Measurements from ENCODE around the gene FUZ. TPM values are rescaled to one million over a fixed set of nuclear protein-coding genes. Genes with fewer than 3 reads are reported as not detected.

Gene FUZ
- total RNA-seq, 1 experiment from 2014 or later: 1.1 TPM

- DNase-seq (ENCODE audit: low read depth, low spot score): no peak
- H3K27me3 ChIP-seq (ENCODE audit: insufficient read depth, low read length): no peaks in the 10 kb centered on the region
- POLR2A ChIA-PET: no interaction called here
- CTCF ChIA-PET: no interaction called here
- intact Hi-C loops (cut with micrococcal nuclease): no loop called here
- no peak overlapping the region for H3K27ac ChIP-seq (ENCODE audit: low read depth, low read length)
- no peak for ATAC-seq
- H3K4me2 ChIP-seq (ENCODE audit: low read length): no peak overlapping the region
- H3K9ac ChIP-seq (ENCODE audit: low read length): no peak overlapping the region
- no peak overlapping the region for H3K4me3 ChIP-seq (replicated peaks in 1 of 2; ENCODE audit: low read depth in 1 of 2, low read length in 2 of 2)
- RAD21 ChIA-PET (ENCODE audit: low non-redundant PET in 1 of 2, low total read pairs in 2 of 2, uncharacterized antibody in 2 of 2, unreplicated experiment in 2 of 2): no interaction called here
- no peaks in the 10 kb centered on the region for H3K4me1 ChIP-seq (ENCODE audit: control insufficient read depth in 1 of 2, insufficient read depth in 2 of 2, low read length in 2 of 2)
- H3K79me2 ChIP-seq (ENCODE audit: insufficient read depth, low read length): peaks cover 20% of the 10 kb centered on the region
- H3K36me3 ChIP-seq (ENCODE audit: control insufficient read depth in 1 of 2, insufficient read depth in 2 of 2, low read length in 2 of 2): peaks cover 15 to 32% of the 10 kb centered on the region in 2 experiments; a peak in 3 of 4 replicates
- no peak overlapping the region for H2AFZ ChIP-seq (ENCODE audit: low read depth, low read length, poor library complexity, severe bottlenecking)
- H4K20me1 ChIP-seq (ENCODE audit: insufficient read depth): no peaks in the 10 kb centered on the region
- H3K9me2 ChIP-seq (ENCODE audit: insufficient read depth): no peaks in the 10 kb centered on the region
- BruUV-seq (replicated peaks): no TSS peak
- no peaks in the 10 kb centered on the region for H3K9me3 ChIP-seq (ENCODE audit: control insufficient read depth in 1 of 2, insufficient read depth in 1 of 2, low read depth in 1 of 2, low read length in 2 of 2)
- TF ChIP-seq EZH2 (IDR thresholded peaks at IDR 0.05) (no peak), SIN3A (IDR thresholded peaks at IDR 0.05; ENCODE audit: low read depth) (no peak), SP1 (IDR thresholded peaks at IDR 0.05; ENCODE audit: low read depth) (no peak), MAX (IDR thresholded peaks at IDR 0.05) (no peak), REST (IDR thresholded peaks at IDR 0.05; ENCODE audit: low read depth) (no peak)
Measured at GRCh38 chr19:49830766-49831165, 17.7 kb upstream of the FUZ start.

- ChIA-PET CTCF (no interaction called here), POLR2A (interaction anchor here (0.6 kb wide), 1 partner anchor 8 kb away, joined by 3 read pairs; no protein-coding TSS in a partner anchor), RAD21 (ENCODE audit: low non-redundant PET in 1 of 2, low total read pairs in 2 of 2, uncharacterized antibody in 2 of 2, unreplicated experiment in 2 of 2) (interaction anchor here in 1 of 2 experiments (0.7 kb wide), 1 partner anchor 486 kb away, joined by 4 read pairs; no protein-coding TSS in a partner anchor)
- intact Hi-C loops (cut with micrococcal nuclease): no loop called here
- H3K27me3 ChIP-seq (ENCODE audit: insufficient read depth, low read length): no peaks in the 10 kb centered on the region
- peaks cover 11 to 25% of the 10 kb centered on the region in 2 experiments; a peak in 3 of 4 replicates for H3K36me3 ChIP-seq (ENCODE audit: control insufficient read depth in 1 of 2, insufficient read depth in 2 of 2, low read length in 2 of 2)
- H3K9ac ChIP-seq (ENCODE audit: low read length): no peak overlapping the region
- H3K4me1 ChIP-seq (ENCODE audit: control insufficient read depth in 1 of 2, insufficient read depth in 2 of 2, low read length in 2 of 2): no peaks in the 10 kb centered on the region
- no peak overlapping the region for H3K4me2 ChIP-seq (ENCODE audit: low read length)
- H3K4me3 ChIP-seq (replicated peaks in 1 of 2; ENCODE audit: low read depth in 1 of 2, low read length in 2 of 2): no peak overlapping the region
- no peak overlapping the region for H2AFZ ChIP-seq (ENCODE audit: low read depth, low read length, poor library complexity, severe bottlenecking)
- no peak overlapping the region for H3K27ac ChIP-seq (ENCODE audit: low read depth, low read length)
- no TSS peak for BruUV-seq (replicated peaks)
- ATAC-seq: no peak
- H3K9me3 ChIP-seq (ENCODE audit: control insufficient read depth in 1 of 2, insufficient read depth in 1 of 2, low read depth in 1 of 2, low read length in 2 of 2): no peaks in the 10 kb centered on the region
- no peaks in the 10 kb centered on the region for H3K9me2 ChIP-seq (ENCODE audit: insufficient read depth)
- DNase-seq (ENCODE audit: low read depth, low spot score): no peak
- no peaks in the 10 kb centered on the region for H4K20me1 ChIP-seq (ENCODE audit: insufficient read depth)
- H3K79me2 ChIP-seq (ENCODE audit: insufficient read depth, low read length): peaks cover 27% of the 10 kb centered on the region
- TF ChIP-seq POLR2AphosphoS5 (IDR thresholded peaks at IDR 0.05; ENCODE audit: low read depth, low read length) (no peak), ZFX (IDR thresholded peaks at IDR 0.05) (no peak), POLR2A (IDR thresholded peaks at IDR 0.05; ENCODE audit: borderline replicate concordance, extremely low read depth, insufficient read depth, insufficient read length) (no peak), ZBTB33 (IDR thresholded peaks at IDR 0.05; ENCODE audit: extremely low read depth, insufficient replicate concordance, low read length) (no peak), REST (IDR thresholded peaks at IDR 0.05; ENCODE audit: low read depth) (no peak), EGR1 (IDR thresholded peaks at IDR 0.05; ENCODE audit: low read depth) (no peak)
Measured at GRCh38 chr19:49829721-49830120, 16.6 kb upstream of the FUZ start.

Data from HCT116 (cell line).